IPS-18c (cell line): ENCODE results near the gene AHCTF1.
"Not testable (repeated sequence)": the region's sequence is repeated elsewhere in the genome, so short reads cannot be mapped to it uniquely, and the experiment has no call there.

Experiments
- H3K4me3 ChIP-seq: 2 replicates; pipeline ENCODE4 v1.7.0; 2013; ENCODE audit warnings: low read depth, mild to moderate bottlenecking, low read length, moderate library complexity; ENCODE audit not compliant: insufficient read depth
- H3K9me3 ChIP-seq: one replicate; pipeline ENCODE4 v1.6.1; 2013; ENCODE audit warnings: mild to moderate bottlenecking, low read length, moderate library complexity; ENCODE audit not compliant: control insufficient read depth, insufficient read depth

Gene AHCTF1

GRCh38 chr1:246875041-246876026 lies 56.4 kb downstream of the AHCTF1 start:
- no peak overlapping the region for H3K4me3 ChIP-seq
- H3K9me3 ChIP-seq, result no peaks in the 10 kb centered on the region

DNA sequence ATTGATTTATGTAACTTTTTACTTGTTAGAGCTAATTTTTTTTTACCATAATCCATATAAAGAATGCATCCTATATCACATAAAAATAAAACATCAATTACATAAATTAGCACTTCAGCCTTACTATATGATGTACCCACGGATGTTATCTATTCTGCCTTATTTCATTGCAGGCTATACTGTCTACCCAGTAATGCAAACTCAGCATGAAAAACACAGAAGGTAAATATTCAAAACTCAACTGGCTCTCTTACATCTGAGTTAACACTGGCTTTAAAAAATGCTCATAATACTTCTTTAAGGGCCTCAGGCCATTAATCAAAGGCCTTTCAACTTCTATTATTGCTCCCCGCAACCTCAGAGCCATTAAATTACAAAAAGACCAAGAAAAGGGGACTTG lies 65.8 kb downstream of the AHCTF1 start:
- no peak overlapping the region for H3K4me3 ChIP-seq
- H3K9me3 ChIP-seq, result no peaks in the 10 kb centered on the region

GRCh38 chr1:246863791-246864190 lies 68.0 kb downstream of the AHCTF1 start:
- H3K4me3 ChIP-seq, H3K9me3 ChIP-seq: not testable (repeated sequence)

DNA sequence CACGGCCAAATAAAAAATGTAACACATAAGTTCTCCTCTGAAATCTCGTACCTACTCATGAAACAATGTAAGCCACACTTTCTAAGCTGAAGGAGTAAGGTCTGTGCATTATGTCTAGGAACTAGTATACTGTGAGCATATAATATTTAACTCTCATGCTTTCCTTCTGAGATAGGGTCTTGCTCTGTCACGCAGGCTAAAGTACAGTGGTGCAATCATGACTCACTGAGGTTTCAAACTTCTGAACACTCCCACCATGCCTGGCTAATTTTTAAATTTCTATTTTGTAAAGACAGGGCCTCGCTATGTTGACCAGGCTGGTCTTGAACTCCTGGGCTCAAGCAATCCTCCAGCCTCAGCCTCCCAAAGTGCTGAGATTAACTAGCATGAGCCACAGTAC lies 71.3 kb downstream of the AHCTF1 start:
- Histone ChIP-seq H3K9me3 (no peaks in the 10 kb centered on the region), H3K4me3 (no peak overlapping the region)

DNA sequence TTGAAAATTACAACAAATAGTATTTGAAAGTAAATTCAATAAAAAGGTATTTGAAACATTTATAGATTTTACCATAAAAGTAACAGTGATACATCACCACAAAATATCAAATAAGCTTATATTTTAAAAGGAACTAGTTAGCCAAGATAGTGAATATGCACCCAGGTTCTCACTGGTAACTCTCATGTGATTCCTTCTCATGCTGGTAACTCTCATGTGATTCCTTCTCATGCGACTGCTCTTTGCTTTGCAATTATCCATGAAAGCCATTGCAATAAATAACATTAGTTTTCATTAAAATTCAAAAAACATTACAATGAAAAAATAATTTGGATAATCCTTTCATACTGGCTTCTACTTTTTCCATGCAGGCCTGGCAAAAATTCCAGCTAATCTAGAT lies 75.4 kb downstream of the AHCTF1 start:
- Histone ChIP-seq H3K9me3 (no peaks in the 10 kb centered on the region), H3K4me3 (no peak overlapping the region)

DNA sequence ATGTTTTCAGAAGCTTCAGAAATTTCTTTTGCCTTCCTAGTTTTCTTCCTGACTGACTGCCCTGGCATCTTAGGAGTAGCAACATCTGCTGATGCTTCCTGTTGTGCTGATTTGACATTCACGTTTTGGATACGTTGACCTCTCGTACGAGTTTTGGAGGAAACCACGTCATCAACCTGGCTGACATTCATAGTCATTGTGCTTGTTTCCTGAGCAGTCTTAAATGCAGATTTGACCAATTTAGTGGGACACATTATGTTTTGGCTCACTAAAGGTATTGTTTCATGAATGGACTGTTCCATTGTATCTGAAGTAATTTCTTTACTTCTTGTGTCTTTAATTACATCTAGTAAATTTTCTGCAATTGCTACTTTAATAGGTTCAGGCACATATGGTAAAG lies 81.1 kb downstream of the AHCTF1 start:
- H3K4me3 ChIP-seq, result not testable (repeated sequence)

GRCh38 chr1:246843876-246844275 lies 87.9 kb downstream of the AHCTF1 start:
- Histone ChIP-seq H3K4me3 (no peak overlapping the region), H3K9me3 (no peaks in the 10 kb centered on the region)

More for the DNA sequence above, 81.1 kb downstream of the AHCTF1 start:
- H3K9me3 ChIP-seq, result not testable (repeated sequence)

- not testable (repeated sequence) for H3K9me3 ChIP-seq, H3K4me3 ChIP-seq
Measured at GRCh38 chr1:246840761-246841160, 91.0 kb downstream of the AHCTF1 start.

DNA sequence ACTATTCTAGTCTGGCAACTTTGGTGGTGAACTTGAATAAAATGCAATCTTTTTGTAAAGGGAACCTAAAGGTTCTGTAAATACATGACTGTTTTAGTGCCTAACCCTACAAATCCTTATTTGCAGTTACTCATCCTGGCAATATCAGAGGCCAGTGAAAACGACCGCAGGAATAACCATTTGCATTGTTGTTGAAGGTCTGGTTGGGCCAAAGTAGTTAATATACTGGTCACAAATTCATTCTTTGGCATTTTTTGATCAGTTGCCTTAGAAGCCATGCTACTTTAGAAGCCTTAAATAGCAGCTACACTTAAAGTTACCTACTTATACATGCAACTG lies 93.7 kb downstream of the AHCTF1 start:
- Histone ChIP-seq H3K9me3 (no peaks in the 10 kb centered on the region), H3K4me3 (no peak overlapping the region)

- no peak overlapping the region for H3K4me3 ChIP-seq
Measured at GRCh38 chr1:246837418-246838117, 94.2 kb downstream of the AHCTF1 start.

DNA sequence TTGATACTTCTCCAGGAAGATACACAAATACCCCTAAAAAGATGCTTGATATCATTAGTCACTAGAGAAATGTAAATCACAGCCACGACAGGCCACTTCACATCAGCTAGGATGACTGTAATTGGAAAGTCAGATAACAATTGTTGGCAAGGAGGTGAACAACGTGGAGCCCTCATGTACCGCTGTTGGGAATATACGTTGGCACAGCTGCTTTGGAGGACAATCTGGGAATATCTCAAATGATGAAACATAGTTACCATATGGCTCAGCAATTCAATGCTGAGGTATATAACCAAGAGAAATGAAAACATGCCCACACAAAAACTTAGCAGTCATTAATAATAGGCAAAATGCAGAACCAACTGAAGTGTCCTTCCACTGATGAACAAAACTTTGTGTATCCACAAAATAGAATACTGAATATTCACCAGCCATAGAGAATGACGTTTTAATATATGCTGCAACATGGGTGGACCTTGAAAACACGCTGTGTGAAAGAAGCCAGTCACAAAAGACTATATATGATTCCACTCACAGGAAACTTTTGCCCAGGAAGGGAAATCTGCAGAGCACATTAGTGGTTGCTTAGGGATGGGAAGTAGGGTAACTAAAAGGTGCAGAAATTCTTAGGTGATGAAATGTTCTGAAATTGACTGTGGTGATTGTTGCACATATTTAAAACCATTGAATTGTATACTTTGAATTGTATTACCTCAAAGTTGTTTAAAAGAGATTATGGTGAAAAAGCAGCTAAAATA lies 95.4 kb downstream of the AHCTF1 start:
- H3K4me3 ChIP-seq, result no peak overlapping the region

More at GRCh38 chr1:246837418-246838117, 94.2 kb downstream of the AHCTF1 start:
- H3K9me3 ChIP-seq, result no peaks in the 10 kb centered on the region

DNA sequence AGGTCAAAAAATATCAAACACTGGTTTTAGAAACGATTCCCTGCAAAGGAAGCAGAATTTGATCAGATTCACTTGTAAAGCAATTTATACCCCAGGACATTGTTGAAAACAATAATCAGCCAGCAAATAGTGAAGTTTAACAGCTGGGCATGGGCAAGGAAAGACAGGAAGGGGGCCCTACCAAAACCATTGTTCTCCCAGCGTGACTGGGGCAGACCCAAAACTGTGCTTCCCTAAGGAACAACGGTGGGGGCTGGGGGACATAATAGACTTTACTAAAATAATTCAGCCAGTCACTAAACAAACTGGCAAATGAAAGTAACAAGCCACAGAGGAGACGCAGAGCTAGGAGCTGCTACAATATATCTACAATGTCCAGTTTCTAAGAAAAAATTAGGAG lies 100.2 kb downstream of the AHCTF1 start:
- H3K4me3 ChIP-seq, result no peak overlapping the region
- no peaks in the 10 kb centered on the region for H3K9me3 ChIP-seq

More for the DNA sequence above, 95.4 kb downstream of the AHCTF1 start:
- H3K9me3 ChIP-seq, result no peaks in the 10 kb centered on the region

- Histone ChIP-seq H3K9me3 (no peaks in the 10 kb centered on the region), H3K4me3 (no peak overlapping the region)
Measured at GRCh38 chr1:246828818-246829217, 102.9 kb downstream of the AHCTF1 start.

DNA sequence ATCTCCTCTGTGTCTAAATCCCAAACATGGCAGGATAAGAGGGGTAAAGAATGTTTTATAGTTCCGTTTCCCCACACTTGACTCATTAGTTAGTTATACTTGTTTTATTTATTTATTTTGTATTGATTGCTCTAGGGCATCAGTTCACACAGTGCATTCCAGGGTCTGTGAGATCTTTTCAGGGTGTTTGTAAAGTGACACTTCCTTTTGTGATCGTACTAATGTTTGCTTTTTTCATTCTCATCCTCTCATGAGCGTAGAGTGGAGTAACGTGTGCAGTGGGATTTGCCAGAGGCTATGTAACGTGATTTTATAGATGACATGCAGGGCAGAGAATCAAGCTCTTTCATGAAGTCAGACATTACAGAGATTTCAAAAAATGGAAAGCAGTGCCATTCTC lies 104.4 kb downstream of the AHCTF1 start:
- no peak overlapping the region for H3K4me3 ChIP-seq
- H3K9me3 ChIP-seq, result no peaks in the 10 kb centered on the region

DNA sequence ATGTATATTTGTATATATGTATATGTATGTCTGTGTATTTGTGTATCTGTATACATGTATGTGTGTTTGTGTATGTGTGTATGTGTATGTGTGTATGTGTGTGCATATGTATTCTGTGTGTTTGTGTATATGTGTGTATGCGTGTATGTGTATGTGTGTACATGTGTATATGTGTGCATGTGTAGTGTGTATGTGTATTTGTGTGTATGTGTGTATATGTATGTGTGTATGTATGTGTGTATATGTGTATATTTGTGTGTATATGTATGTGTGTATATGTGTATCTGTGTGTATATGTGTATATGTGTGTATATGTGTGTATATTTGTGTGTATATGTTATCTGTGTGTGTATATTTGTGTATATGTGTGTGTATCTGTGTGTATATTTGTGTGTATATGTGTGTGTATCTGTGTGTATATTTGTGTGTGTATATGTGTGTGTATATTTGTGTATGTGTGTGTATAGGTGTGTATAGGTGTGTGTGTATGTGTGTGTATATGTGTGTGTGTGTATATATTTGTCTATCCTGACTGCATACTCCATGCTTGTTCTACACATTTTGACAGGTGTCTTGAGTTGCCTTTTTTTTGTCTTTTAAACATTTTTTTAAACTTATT lies 106.1 kb downstream of the AHCTF1 start:
- H3K9me3 ChIP-seq, result no peaks in the 10 kb centered on the region
- H3K4me3 ChIP-seq, result no peak overlapping the region

- no peak overlapping the region for H3K4me3 ChIP-seq
- H3K9me3 ChIP-seq, result no peaks in the 10 kb centered on the region
Measured at GRCh38 chr1:246824541-246824940, 107.2 kb downstream of the AHCTF1 start.

DNA sequence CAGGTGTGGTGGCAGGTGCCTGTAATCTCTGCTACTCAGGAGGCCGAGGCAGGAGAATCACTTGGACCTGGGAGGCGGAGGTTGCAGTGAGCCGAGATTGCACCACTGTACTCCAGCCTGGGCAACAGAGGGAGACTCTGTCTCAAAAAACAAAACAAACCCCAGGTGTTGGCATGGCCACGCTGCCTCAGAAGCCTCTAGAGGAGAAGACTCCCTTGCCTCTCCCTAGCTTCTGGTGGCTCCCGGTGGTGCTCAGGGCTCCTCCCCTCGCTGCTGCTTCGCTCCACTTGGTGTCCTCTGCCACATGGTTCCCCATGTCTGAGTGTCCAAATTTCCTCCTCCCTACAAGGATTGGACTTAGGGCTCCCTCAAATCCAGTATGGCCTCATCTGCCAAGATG lies 109.6 kb downstream of the AHCTF1 start:
- H3K9me3 ChIP-seq, H3K4me3 ChIP-seq: not testable (repeated sequence)
